T47D (cell line): ENCODE measurements around the gene PLCH1.

Experiments
- DNase-seq, 2 experiments: peaks; one replicate each; pipeline versions ENCODE4 v3.0.0 to v3.0.0-alpha.2; 2011 to 2012; ENCODE audit warnings: low read depth in 1 of 2, low spot score in 1 of 2
- JUND ChIP-seq: IDR thresholded peaks from 2 replicates; pipeline ENCODE4 v1.6.1; 2012; ENCODE audit warnings: low read depth
- in situ Hi-C: cut with HindIII; loops from 2 replicates; pipeline ENCODE4 v1.10.0; 2016; ENCODE audit warnings: low sequenced_read_pairs, low pct_unique_long_range_greater_than_20kb

Gene PLCH1

DNA sequence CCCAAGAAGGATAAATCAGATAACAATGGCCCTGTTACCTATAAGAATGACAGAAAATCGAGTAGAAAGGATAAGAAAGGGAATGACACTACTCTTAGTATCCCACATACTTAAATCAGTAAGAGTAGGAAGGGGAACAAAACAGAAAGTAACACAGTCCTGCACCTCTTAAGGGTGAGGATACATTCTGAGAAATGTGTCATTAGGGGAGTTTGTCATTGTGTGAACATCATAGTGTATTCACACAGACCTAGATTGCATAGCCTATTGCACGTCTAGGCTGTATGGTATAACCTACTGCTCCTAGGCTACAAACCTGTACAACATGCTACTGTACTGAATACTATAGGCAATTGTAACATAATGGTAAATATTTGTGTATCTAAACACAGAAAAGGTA lies 142.6 kb downstream of the PLCH1 start:
- no peak for DNase-seq
- in situ Hi-C loops, result no loop called here
- TF ChIP-seq JUND, result no peak

DNA sequence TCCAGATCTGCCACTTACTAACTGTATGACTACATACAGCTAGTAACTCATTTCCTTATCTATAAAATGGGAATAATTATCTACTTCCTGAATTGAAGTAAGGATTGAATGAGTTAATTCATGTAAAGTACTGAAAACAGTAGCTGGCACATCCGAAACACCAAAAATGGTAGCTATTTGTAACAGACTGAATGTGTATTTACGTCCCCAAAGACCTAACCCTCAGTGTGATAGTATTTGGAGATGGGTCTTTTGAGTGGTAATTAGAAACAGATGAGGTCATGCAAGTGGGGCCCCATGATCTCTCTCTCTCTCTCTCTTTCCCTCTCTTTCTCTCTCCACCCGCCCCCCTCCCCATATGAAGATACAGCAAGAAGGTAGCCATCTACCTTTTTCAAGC lies 146.2 kb downstream of the PLCH1 start:
- in situ Hi-C loops, result no loop called here
- no peak for TF ChIP-seq JUND
- DNase-seq, result no peak

DNA sequence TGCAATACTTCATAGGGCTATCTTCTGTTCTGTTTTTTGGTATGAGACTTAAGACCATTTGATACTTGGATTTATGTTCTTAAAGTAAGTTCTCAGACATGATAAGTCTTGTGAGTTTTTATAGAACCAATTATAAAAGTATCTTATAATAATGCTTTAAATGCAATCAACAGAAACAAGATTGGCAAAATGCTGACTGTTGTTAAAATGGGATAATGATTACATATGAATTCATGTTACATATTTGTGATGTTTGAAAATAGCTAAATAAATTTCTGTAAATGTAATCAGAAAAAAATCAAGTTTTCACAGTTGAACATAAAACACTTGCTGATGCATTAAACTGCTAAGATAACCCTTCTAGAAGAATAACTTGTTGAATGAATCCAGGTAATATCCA lies 148.3 kb downstream of the PLCH1 start:
- no peak for DNase-seq
- in situ Hi-C loops, result no loop called here
- no peak for TF ChIP-seq JUND

DNA sequence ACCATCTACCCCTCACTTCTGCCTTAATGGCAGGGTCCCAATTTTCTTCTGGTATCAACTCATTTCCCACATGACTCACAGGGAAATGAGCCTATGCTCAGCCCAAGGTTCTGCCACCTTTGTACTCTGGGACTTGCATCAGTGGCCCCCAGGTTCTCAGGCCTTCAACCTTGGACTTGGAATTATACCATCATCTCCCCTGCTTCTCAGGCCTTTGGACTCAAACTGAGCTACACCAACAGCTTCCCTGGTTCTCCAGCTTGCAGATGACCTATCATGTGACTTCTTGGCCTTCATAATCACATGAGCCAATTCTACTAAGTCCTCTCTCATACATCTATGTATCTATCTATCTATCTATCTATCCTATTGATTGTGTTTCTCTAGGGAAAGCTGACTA lies 149.5 kb downstream of the PLCH1 start:
- no peak for TF ChIP-seq JUND
- in situ Hi-C loops, result no loop called here
- no peak for DNase-seq

DNA sequence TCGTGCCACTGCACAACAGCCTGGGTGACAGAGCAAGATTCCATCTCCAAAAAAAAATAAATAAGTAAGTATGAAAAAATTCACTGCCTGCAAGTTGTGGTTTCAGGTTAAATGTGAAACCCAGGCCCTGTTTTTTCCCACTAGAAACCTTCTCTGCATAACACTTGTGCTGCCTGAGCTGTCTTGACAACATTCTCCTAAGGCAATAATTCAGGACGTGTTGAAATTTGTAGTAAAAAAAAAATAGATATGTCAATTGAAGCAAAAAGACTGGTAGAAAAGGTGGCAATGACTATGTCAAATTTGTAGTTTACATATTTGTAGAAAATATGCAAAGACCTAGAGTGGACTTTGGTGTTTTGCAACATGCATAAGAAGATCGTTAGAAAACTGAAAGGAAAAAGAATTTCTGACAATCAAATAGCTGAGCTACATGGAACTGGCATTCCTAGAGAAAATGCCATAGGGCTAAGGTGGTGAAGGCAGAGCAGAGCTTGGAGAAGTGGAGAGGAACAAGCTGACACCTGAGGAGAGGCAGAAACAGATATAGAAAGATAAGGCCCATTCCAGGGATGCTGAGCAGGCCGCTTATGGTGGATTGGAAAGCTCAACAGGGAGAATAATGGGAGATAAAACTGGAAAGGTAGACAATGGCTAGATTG lies 150.2 kb downstream of the PLCH1 start:
- no peak for DNase-seq
- in situ Hi-C loops, result no loop called here
- TF ChIP-seq JUND, result no peak

DNA sequence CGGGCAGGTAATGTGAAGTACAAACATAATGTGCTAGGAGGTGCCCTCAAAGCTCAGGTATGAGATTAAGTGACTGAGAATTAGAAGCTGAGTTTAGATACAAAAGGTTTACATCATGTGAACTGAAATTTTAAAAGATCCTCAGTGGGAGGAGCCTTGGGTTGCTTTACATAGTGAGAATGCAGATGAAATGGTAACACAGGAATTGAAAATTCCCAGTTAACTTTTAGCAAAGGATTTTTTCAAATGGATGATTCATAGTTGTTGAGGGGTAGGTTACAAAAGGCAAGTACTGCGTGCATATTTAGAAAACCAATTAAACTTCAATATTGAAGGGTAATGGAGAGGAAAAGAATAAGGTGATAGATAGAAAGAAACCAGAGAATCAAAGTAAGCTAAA lies 157.3 kb downstream of the PLCH1 start:
- DNase-seq, result no peak
- in situ Hi-C loops, result no loop called here
- no peak for TF ChIP-seq JUND

DNA sequence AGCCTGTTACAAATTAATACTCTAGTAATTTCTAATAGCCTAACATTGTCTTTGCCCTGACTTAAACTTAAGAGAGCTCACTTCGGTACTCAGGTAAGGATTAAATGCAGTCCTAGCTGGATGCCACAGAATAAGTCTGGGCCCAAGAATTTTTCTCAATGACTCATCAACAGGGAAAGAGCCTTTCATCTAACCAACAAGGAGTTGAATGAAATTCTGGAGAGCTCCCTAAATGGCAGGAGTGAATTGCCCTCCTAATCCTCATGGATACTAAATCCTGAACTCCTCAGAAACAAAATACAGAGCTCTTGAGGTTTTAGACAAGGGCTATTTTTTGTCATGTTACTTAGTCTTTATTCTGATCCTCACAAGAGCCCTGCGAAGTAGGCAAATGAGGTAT lies 159.5 kb downstream of the PLCH1 start:
- no peak for DNase-seq
- in situ Hi-C loops, result no loop called here
- TF ChIP-seq JUND, result no peak

DNA sequence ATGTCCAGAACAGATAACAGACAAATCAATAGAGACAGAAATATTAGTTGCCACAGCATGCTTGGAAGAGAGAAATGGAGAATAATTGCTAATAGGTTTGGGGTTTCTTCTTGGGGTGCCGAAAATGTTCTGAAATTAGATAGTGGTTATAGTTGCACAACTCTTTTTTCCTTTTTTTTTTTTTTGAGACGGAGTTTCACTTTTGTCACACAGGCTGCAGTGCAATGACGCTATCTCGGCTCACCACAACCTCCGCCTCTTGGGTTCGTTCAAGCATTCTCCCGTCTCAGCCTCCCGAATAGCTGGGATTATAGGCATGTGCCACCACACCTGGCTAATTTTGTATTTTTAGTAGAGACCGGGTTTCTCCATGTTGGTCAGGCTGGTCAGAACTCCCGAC lies 163.3 kb downstream of the PLCH1 start:
- no peak for TF ChIP-seq JUND
- in situ Hi-C loops, result no loop called here
- DNase-seq, result no peak

DNA sequence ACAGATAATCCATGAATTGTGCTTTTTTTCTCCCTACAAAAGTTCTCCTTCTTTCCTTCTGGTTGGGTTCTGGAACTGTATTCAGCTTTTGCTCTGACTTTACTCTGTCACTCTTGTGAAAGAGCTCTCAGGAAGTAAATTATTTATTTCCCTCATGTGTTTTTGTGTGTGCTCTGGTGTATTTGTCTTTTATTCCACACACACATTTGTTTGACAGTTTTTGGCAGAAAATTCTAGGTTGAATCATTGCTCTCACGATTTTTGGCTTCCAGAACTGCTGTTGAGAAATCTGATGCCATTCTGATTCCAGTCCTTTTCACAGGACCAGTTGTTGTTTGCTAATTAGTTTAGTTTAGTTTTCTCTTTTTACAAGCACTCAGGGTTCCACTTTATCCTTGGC lies 172.8 kb downstream of the PLCH1 start:
- no peak for DNase-seq
- in situ Hi-C loops, result no loop called here
- no peak for TF ChIP-seq JUND

DNA sequence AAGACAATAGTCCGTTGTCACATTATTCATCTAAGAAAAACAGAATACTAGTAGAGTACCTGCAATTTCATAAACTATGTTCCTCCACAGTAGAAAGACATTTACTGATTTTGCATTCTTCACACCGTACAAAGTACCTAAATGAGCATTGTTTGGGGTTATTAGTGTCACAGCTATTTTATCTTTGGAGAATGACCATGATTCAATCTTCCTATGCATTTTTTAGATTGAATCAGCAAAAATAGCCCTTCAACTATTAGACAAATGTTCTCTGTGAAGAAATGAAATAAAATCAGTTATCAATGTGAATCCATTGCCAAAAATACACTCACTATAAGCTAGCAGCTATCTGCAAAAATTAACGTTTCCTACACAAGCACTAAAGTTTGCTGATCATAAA lies 176.6 kb downstream of the PLCH1 start:
- TF ChIP-seq JUND, result no peak
- DNase-seq, result no peak
- in situ Hi-C loops, result no loop called here

DNA sequence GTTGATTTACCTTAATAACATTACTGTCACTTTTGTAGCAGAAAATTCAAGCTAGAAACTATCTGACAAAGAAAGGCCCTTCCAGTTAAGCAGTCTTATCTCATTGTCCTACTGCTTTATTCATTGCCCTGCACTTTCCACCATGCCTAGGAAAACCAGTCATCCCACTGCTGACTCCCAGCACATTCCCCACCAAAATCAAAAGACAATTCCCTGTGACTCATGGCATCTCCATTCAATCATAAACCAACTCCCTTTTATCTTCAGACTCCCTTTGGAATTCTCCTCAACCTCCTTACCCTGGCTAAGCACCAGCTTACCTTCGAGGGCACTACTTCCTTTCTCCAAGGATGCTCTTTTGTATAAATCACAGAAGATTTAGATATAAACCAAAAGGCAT lies 184.3 kb downstream of the PLCH1 start:
- in situ Hi-C loops, result no loop called here
- DNase-seq, result no peak

DNA sequence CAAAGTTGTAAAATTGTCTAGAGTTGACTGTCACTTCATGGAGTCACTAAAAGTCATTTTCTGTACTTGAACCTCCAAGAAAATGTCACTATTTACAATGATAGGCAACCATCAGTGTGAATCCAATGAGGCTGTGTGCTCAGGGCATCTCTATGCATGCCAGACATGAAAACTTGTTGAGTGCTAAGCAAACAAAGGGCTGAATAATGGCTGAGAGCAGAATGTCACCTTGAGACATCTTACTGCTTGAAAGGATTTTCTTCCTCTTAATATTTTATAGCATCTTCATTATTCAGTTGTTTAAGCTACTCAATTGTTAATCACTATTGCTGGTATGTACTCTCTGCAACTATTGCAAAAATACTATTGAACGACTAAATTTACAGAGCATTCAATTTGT lies 184.7 kb downstream of the PLCH1 start:
- TF ChIP-seq JUND, result no peak
- no peak for DNase-seq
- in situ Hi-C loops, result no loop called here

More for the DNA sequence above, 184.3 kb downstream of the PLCH1 start:
- no peak for TF ChIP-seq JUND

DNA sequence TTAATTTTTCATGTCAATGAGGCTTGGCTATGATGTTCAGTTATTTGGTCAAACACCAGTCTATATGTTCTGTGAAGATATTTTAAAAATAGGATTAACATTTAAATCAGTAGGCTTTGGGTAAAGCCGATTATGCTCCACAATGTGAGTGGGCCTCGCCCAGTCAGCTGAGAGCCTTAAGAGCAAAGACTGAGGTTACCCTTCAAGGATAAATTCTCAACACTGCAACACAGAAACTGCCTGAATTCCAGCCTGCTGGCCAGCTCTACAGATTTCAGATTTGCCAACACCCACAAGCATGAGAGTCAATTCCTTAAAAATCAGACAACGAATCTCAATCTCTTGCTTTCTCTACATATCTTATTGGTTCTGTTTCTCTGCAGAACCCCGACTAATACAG lies 188.3 kb downstream of the PLCH1 start:
- no peak for DNase-seq
- in situ Hi-C loops, result no loop called here
- TF ChIP-seq JUND, result no peak

DNA sequence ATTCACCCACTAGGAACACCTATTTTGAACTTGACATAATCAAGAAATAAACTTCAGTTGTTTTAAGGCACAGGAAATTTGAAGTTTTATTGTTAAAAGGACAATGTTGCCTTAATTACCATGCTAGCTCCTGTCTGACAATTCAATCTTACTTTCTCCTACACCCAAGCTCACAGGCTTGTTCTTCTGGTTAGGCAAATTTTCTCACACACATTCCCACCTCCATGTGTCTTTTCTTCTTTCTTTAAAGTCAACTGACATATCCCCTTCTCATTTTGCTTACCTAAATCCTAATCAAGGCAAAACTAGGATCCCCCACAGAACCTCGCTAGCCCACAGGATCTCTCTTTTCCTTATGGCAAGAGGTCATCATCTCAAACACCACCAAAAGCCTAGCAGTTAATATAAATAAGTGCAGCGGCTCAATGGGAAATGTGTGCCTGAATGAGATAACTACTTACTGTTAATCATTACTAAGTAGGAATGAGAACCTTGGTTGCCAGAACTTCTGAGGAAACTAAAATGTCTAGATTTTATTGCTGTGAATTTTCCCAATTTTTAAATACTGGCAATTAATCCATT lies 189.3 kb downstream of the PLCH1 start:
- TF ChIP-seq JUND, result no peak
- no peak for DNase-seq
- in situ Hi-C loops, result no loop called here
